ENCODE results near the gene CACNB2. TPM values are rescaled to one million over a fixed set of nuclear protein-coding genes. Genes with fewer than 3 reads are reported as not detected.

CACNB2 gene
- 10 to 100 TPM; 11.6 to 13.8 (median 12.1) TPM for total RNA-seq

- H3K36me3 ChIP-seq, result no peaks in the 10 kb centered on the region
- H3K4me1 ChIP-seq, result peaks cover 21% of the 10 kb centered on the region
- H3K27me3 ChIP-seq, result peaks cover 24% of the 10 kb centered on the region
- peak within 1 kb of the TSS; percentile 79 for H3K4me3 ChIP-seq
- H3K27ac ChIP-seq, result peak within 1 kb of the TSS; percentile 45
- no peak for TF ChIP-seq POLR2AphosphoS5 (IDR thresholded peaks at IDR 0.05)
- no peak for TF ChIP-seq EP300 (IDR thresholded peaks at IDR 0.05)
- no peak for TF ChIP-seq POLR2A (IDR thresholded peaks at IDR 0.05)
- no peak for TF ChIP-seq CTCF (IDR thresholded peaks at IDR 0.05)
- H3K9me3 ChIP-seq, result no peaks in the 10 kb centered on the region
- WGBS, result under 1% methylated on average over 51 of the region's 100 CpGs
- peak in 1 of 2 donors; percentile 76 for DNase-seq (ENCODE audit: low spot score in 2 of 2)
These were observed at the start of gene CACNB2 for GRCh38 chr10:18140149-18140956. CACNB2 (plus strand) TSS chr10:18140424.

GRCh38 chr10:18094332-18094731 lies 45.9 kb upstream of the CACNB2 start:
- TF ChIP-seq CTCF (IDR thresholded peaks at IDR 0.05), result no peak
- no peak for TF ChIP-seq POLR2A (IDR thresholded peaks at IDR 0.05)
- TF ChIP-seq POLR2AphosphoS5 (IDR thresholded peaks at IDR 0.05), result no peak
- no peak for TF ChIP-seq EP300 (IDR thresholded peaks at IDR 0.05)
- Histone ChIP-seq H3K4me1 (no peaks in the 10 kb centered on the region), H3K4me3 (no peak overlapping the region), H3K27me3 (no peaks in the 10 kb centered on the region), H3K36me3 (no peaks in the 10 kb centered on the region), H3K27ac (no peak overlapping the region), H3K9me3 (no peaks in the 10 kb centered on the region)
- 92% methylated on average over 4 of the region's 4 CpGs for whole genome bisulfite sequencing
- no peak for DNase-seq (ENCODE audit: low spot score in 2 of 2)

- TF ChIP-seq EP300 (IDR thresholded peaks at IDR 0.05) (no peak), POLR2AphosphoS5 (IDR thresholded peaks at IDR 0.05) (no peak), POLR2A (IDR thresholded peaks at IDR 0.05) (no peak)
- no peaks in the 10 kb centered on the region for H3K36me3 ChIP-seq
- no peak overlapping the region for H3K27ac ChIP-seq
- H3K9me3 ChIP-seq, result no peaks in the 10 kb centered on the region
- no peak for DNase-seq (ENCODE audit: low spot score in 2 of 2)
- H3K4me3 ChIP-seq, result no peak overlapping the region
- no peaks in the 10 kb centered on the region for H3K4me1 ChIP-seq
- no peaks in the 10 kb centered on the region for H3K27me3 ChIP-seq
- WGBS, result 94% methylated on average over 2 of the region's 2 CpGs
These were observed 45.4 kb upstream of the CACNB2 start for GRCh38 chr10:18094793-18095192.

GRCh38 chr10:18097524-18097923 lies 42.7 kb upstream of the CACNB2 start:
- Histone ChIP-seq H3K36me3 (no peaks in the 10 kb centered on the region), H3K4me3 (no peak overlapping the region), H3K9me3 (no peaks in the 10 kb centered on the region), H3K27me3 (no peaks in the 10 kb centered on the region), H3K27ac (no peak overlapping the region), H3K4me1 (no peaks in the 10 kb centered on the region)
- TF ChIP-seq CTCF (IDR thresholded peaks at IDR 0.05) (no peak), POLR2AphosphoS5 (IDR thresholded peaks at IDR 0.05) (no peak), POLR2A (IDR thresholded peaks at IDR 0.05) (no peak), EP300 (IDR thresholded peaks at IDR 0.05) (no peak)
- 87% methylated on average over 2 of the region's 2 CpGs for WGBS
- DNase-seq (ENCODE audit: low spot score in 2 of 2), result no peak

- no peak for TF ChIP-seq POLR2A (IDR thresholded peaks at IDR 0.05)
- Histone ChIP-seq H3K36me3 (no peaks in the 10 kb centered on the region), H3K4me3 (no peak overlapping the region), H3K9me3 (no peaks in the 10 kb centered on the region), H3K4me1 (no peaks in the 10 kb centered on the region), H3K27me3 (no peaks in the 10 kb centered on the region), H3K27ac (no peak overlapping the region)
- no peak for DNase-seq (ENCODE audit: low spot score in 2 of 2)
- 87% methylated on average over 2 of the region's 3 CpGs for WGBS
These were observed 42.0 kb upstream of the CACNB2 start for GRCh38 chr10:18098201-18098600.

GRCh38 chr10:18099415-18099814 lies 40.8 kb upstream of the CACNB2 start:
- 66% methylated on average over 3 of the region's 3 CpGs for WGBS
- H3K27ac ChIP-seq, result no peak overlapping the region
- no peak overlapping the region for H3K4me3 ChIP-seq
- no peaks in the 10 kb centered on the region for H3K27me3 ChIP-seq
- no peaks in the 10 kb centered on the region for H3K9me3 ChIP-seq
- no peaks in the 10 kb centered on the region for H3K36me3 ChIP-seq
- no peak for DNase-seq (ENCODE audit: low spot score in 2 of 2)
- no peaks in the 10 kb centered on the region for H3K4me1 ChIP-seq
- TF ChIP-seq POLR2AphosphoS5 (IDR thresholded peaks at IDR 0.05) (no peak), CTCF (IDR thresholded peaks at IDR 0.05) (no peak), POLR2A (IDR thresholded peaks at IDR 0.05) (no peak), EP300 (IDR thresholded peaks at IDR 0.05) (no peak)
